Chondrocyte (in vitro differentiated cells): ENCODE measurements around the gene KLHL6. TPM values are rescaled to one million over a fixed set of nuclear protein-coding genes. Genes with fewer than 3 reads are reported as not detected.
"Not testable (repeated sequence)": the region's sequence is repeated elsewhere in the genome, so short reads cannot be mapped to it uniquely, and the experiment has no call there.

Source experiments
- DNase-seq: peaks from one replicate; pipeline ENCODE4 v3.0.0; 2021; ENCODE audit warnings: mixed read lengths, low spot score
- H3K27ac Mint-ChIP-seq: one replicate; pipeline ENCODE4 v1.8.0; 2021; ENCODE audit warnings: mild to moderate bottlenecking, moderate library complexity, mixed read lengths; ENCODE audit not compliant: unreplicated experiment
- H3K27me3 Mint-ChIP-seq: 2 replicates; pipeline ENCODE4 v1.8.0; 2021; ENCODE audit warnings: low read depth, mixed read lengths
- H3K36me3 Mint-ChIP-seq: 2 replicates; pipeline ENCODE4 v1.8.0; 2021; ENCODE audit warnings: low read depth, mixed read lengths
- H3K4me1 Mint-ChIP-seq: 2 replicates; pipeline ENCODE4 v1.8.0; 2021; ENCODE audit warnings: low read depth, mild to moderate bottlenecking, mixed read lengths
- H3K4me3 Mint-ChIP-seq: one replicate; pipeline ENCODE4 v1.8.0; 2021; ENCODE audit warnings: mild to moderate bottlenecking, moderate library complexity, mixed read lengths; ENCODE audit not compliant: unreplicated experiment
- H3K9me3 Mint-ChIP-seq: 2 replicates; pipeline ENCODE4 v1.8.0; 2021; ENCODE audit warnings: low read depth, mixed read lengths
- total RNA-seq: library from RNA; stranded (reverse); gene quantifications from 3 replicates; pipeline ENCODE4 v1.2.1, GENCODE V29; 2021
- TF ChIP-seq, protein P1 (sequence below): fragments of 200-600 bp; sonication (generic); IDR thresholded peaks from 2 replicates; pipeline ENCODE4 v1.5.0; 2021; ENCODE audit warnings: antibody characterized with exemption, mild to moderate bottlenecking, moderate library complexity

Gene KLHL6
- total RNA-seq, 1 donor from 2014 or later: not detected

DNA sequence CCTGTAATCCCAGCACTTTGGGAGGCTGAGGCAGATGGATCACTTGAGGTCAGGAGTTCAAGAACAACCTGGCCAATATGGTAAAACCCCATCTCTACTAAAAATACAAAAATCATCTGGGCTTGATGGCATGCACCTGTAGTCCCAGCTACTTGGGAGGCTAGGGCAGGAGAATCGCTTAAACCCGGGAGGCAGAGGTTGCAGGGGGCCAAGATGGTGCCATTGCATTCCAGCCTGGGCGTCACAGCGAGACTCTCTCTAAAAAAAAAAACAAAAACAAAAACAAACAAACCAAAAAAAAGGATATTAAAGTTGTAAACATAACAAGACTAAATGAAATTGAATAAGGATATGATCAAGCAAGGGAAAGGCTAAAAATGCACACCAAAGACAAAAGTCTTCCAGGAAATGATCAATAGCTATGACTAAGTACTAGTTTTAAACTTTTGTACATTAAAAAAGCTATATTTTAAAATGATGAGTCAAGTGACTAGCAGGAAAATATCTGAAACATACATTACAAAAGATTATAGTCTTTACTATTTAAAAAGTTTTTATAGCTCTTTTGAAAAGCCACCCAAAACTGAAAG lies 28.6 kb downstream of the KLHL6 start:
- H3K36me3 Mint-ChIP-seq: no peaks in the 10 kb centered on the region
- H3K27ac Mint-ChIP-seq: no peak overlapping the region
- no peaks in the 10 kb centered on the region for H3K9me3 Mint-ChIP-seq
- TF ChIP-seq, protein P1, sequence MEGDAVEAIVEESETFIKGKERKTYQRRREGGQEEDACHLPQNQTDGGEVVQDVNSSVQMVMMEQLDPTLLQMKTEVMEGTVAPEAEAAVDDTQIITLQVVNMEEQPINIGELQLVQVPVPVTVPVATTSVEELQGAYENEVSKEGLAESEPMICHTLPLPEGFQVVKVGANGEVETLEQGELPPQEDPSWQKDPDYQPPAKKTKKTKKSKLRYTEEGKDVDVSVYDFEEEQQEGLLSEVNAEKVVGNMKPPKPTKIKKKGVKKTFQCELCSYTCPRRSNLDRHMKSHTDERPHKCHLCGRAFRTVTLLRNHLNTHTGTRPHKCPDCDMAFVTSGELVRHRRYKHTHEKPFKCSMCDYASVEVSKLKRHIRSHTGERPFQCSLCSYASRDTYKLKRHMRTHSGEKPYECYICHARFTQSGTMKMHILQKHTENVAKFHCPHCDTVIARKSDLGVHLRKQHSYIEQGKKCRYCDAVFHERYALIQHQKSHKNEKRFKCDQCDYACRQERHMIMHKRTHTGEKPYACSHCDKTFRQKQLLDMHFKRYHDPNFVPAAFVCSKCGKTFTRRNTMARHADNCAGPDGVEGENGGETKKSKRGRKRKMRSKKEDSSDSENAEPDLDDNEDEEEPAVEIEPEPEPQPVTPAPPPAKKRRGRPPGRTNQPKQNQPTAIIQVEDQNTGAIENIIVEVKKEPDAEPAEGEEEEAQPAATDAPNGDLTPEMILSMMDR: no peak
- peaks cover 25% of the 10 kb centered on the region for H3K4me1 Mint-ChIP-seq
- DNase-seq: no peak
- no peaks in the 10 kb centered on the region for H3K27me3 Mint-ChIP-seq
- H3K4me3 Mint-ChIP-seq: no peak overlapping the region

DNA sequence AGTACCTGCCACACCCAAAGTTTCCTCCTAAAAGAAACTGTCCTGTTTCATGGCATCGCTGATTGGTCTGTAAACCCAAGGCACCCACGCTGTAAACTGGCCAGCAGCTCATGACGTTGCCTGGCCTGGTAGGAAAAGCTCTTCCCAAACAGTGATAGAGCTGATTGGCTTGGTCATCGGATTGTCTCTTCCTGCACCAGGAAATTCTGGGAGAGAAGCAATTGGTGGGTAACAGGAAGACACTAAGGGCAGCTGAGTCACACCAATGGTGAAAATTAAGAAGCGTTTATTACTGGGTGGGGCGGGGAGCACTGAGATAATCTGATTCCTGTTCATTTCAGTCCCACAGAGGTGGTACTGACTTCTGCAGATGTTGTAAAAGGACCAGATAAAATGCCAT lies 31.0 kb downstream of the KLHL6 start:
- peaks cover 17% of the 10 kb centered on the region for H3K4me1 Mint-ChIP-seq
- TF ChIP-seq, protein P1: no peak
- peaks cover 6% of the 10 kb centered on the region for H3K27me3 Mint-ChIP-seq
- H3K36me3 Mint-ChIP-seq: no peaks in the 10 kb centered on the region
- no peak for DNase-seq
- H3K9me3 Mint-ChIP-seq: no peaks in the 10 kb centered on the region
- H3K27ac Mint-ChIP-seq: no peak overlapping the region
- no peak overlapping the region for H3K4me3 Mint-ChIP-seq

DNA sequence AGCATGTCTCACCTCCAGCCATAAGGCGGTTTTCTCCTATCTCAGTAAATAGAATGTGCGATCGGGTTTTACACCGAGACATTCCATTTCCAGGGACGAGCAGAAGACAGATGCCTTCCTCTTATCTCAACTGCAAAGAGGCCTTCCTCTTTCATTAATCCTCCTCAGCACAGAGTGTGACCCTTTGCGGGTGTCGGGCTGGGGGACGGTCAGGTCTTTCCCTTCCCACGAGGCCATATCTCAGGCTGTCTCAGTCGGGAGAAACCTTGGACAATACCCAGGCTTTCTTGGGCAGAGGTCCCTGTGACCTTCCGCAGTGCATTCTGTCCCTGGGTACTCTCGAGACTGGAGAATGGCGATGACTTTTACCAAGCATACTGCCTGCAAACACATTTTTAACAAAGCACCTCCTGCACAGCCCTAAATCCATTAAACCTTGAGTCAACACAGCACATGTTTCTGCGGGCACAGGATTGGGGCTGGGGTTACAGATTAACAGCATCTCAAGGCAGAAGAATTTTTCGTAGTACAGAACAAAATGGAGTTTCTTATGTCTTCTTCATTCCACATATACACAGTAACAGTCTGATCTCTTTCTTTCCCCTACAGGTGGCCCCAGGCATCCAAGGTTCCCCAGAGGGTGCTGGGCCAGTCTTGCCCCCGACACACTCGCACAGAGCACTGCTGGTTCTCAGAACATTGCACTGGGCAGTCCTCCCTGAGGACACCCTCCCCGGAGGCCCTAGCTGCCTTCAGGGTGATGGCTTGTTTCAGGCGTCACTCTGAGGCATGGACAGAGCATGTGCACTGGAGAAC lies 34.6 kb downstream of the KLHL6 start:
- H3K27ac Mint-ChIP-seq, H3K4me3 Mint-ChIP-seq, H3K4me1 Mint-ChIP-seq, H3K36me3 Mint-ChIP-seq, DNase-seq, H3K9me3 Mint-ChIP-seq: not testable (repeated sequence)
- peaks cover 24% of the 10 kb centered on the region for H3K27me3 Mint-ChIP-seq

DNA sequence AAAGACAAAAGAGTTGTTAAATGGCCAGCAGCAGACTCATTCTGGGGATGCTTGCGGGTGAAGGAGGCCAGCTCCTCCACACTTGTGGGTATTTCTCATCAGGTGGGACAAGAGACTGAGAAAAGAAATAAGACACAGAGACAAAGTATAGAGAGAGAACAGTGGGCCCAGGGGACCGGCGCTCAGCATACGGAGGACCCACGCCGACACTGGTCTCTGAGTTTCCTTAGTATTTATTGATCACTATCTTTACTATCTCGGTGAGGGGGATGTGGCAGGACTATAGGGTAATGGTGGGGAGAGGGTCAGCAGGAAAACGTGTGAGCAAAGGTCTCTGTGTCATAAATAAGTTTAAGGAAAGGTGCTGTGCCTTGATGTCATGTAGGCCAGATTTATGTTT lies 35.2 kb downstream of the KLHL6 start:
- H3K27me3 Mint-ChIP-seq: peaks cover 24% of the 10 kb centered on the region
- H3K4me3 Mint-ChIP-seq, H3K27ac Mint-ChIP-seq, H3K36me3 Mint-ChIP-seq, H3K9me3 Mint-ChIP-seq, H3K4me1 Mint-ChIP-seq, DNase-seq: not testable (repeated sequence)

DNA sequence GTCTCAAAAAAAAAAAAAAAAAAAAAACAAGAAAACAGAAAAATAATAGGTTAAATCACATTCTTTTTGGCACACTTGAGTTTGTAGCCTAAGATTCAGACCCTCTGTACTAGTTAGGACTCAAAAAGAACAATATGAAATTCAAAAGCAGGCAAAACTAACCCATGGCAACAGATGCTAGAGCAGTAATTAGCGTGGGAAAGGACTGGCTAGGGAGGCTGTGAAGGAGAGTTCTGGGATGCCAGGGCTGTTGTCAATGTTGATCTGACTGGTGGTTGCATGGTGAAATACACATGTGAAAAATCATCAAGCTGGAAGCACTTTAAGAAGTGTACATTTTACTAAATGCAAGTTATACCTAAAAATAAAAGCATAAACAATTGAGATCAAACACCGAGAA lies 35.6 kb downstream of the KLHL6 start:
- peaks cover 8% of the 10 kb centered on the region for H3K4me1 Mint-ChIP-seq
- no peaks in the 10 kb centered on the region for H3K36me3 Mint-ChIP-seq
- no peak for DNase-seq
- H3K9me3 Mint-ChIP-seq: no peaks in the 10 kb centered on the region
- no peak overlapping the region for H3K27ac Mint-ChIP-seq
- H3K27me3 Mint-ChIP-seq: peaks cover 24% of the 10 kb centered on the region
- TF ChIP-seq, protein P1: no peak
- no peak overlapping the region for H3K4me3 Mint-ChIP-seq

DNA sequence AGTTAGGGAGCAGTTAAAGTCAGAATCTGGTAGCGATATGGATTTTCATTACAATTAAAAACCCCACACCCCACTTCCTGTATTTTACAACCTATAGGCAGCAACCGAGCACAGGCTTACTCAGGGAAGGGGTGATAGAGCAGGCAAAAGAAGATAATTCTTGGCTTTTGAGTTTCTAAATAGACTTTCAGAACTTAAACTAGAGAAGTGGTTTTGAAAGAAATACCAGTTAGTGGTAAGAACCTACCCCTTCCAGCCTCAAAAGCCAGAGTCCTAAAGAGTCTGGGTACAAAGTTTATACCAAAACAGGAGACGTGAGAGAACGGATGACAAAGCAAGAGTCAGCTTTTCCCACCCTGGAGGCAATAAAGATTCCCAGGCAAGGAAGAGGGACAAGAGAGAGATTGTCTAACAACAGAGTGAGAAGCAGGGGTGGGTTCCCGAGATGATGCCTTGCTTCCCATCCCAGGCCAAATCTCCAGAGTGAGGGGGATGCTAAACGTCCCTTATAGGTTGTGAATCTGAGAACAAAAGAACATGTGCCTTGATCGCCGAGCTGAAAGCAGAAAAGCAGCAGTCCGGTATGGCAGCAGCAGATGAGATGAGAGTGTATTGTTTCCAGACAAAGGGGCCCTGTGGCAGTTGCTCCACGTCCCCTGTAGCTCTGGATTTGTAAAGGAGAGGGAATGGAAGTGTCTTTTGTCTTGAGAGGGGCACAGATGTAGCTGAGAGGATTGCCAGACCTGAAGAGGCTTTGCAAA lies 36.8 kb downstream of the KLHL6 start:
- Mint-ChIP-seq H3K4me3 (no peak overlapping the region), H3K9me3 (no peaks in the 10 kb centered on the region), H3K36me3 (no peaks in the 10 kb centered on the region), H3K4me1 (peaks cover 8% of the 10 kb centered on the region), H3K27ac (no peak overlapping the region), H3K27me3 (peaks cover 27% of the 10 kb centered on the region)
- DNase-seq: no peak
- TF ChIP-seq, protein P1: no peak
